ENCODE measurements around the gene PRR7.

PRR7 gene

GRCh38 chr5:177487975-177488374, 41.4 kb downstream of the PRR7 start:
- DNase-seq, result no peak

GRCh38 chr5:177489119-177489716, 42.6 kb downstream of the PRR7 start:
- DNase-seq, result no peak

- no peak for DNase-seq
These were observed 43.8 kb downstream of the PRR7 start for GRCh38 chr5:177490311-177490991.

GRCh38 chr5:177490992-177491391, 44.4 kb downstream of the PRR7 start:
- no peak for DNase-seq

GRCh38 chr5:177491429-177491945, 44.9 kb downstream of the PRR7 start:
- DNase-seq, result no peak

- DNase-seq, result no peak
These were observed 45.6 kb downstream of the PRR7 start for GRCh38 chr5:177491983-177492746.

GRCh38 chr5:177492841-177493240, 46.2 kb downstream of the PRR7 start:
- no peak for DNase-seq

GRCh38 chr5:177493795-177494345, 47.3 kb downstream of the PRR7 start:
- no peak for DNase-seq

GRCh38 chr5:177494346-177495195, 48.0 kb downstream of the PRR7 start:
- no peak for DNase-seq

GRCh38 chr5:177495243-177496060, 48.8 kb downstream of the PRR7 start:
- DNase-seq, result no peak

GRCh38 chr5:177496070-177496726, 49.6 kb downstream of the PRR7 start:
- DNase-seq, result no peak

- DNase-seq, result peak; percentile 33
These were observed 50.2 kb downstream of the PRR7 start for GRCh38 chr5:177496727-177497291.

- DNase-seq, result peak; percentile 80
These were observed 50.8 kb downstream of the PRR7 start, which contains the start of gene PDLIM7 for GRCh38 chr5:177497292-177498012. Gene PDLIM7 (minus strand): TSS chr5:177497604. CDS start chr5:177496512, 1,092 bp downstream.

GRCh38 chr5:177498013-177498787, 51.6 kb downstream of the PRR7 start:
- no peak for DNase-seq

GRCh38 chr5:177499842-177500241, 53.2 kb downstream of the PRR7 start:
- DNase-seq, result no peak

- DNase-seq, result peak; percentile 57
These were observed 54.3 kb downstream of the PRR7 start for GRCh38 chr5:177500685-177501522.

GRCh38 chr5:177501874-177502678, 55.5 kb downstream of the PRR7 start:
- no peak for DNase-seq

Data from NCI-H1105 treated with DMSO at 0.1 percent for 48 hours (cell line).